PC-3 (cell line): ENCODE data around the gene KIF1C. TPM values are rescaled to one million over a fixed set of nuclear protein-coding genes. Genes with fewer than 3 reads are reported as not detected.
"Not testable (repeated sequence)": the region's sequence is repeated elsewhere in the genome, so short reads cannot be mapped to it uniquely, and the experiment has no call there.

Source experiments
- ATAC-seq: fragments of 200-7000 bp; cut with Tn5 transposase; 2 replicates; pipeline ENCODE4 v1.9.1; 2020; ENCODE audit warnings: mild to moderate bottlenecking, moderate library complexity
- BruUV-seq: library from RNA; stranded (reverse); fragments of 400-500 nt; replicated peaks from 2 replicates; lab custom pipeline; 2021; lab: Mats Ljungman, UMichigan
- CTCF ChIA-PET: fragments of 300-600 bp; sonication (Branson Sonifier 250); formaldehyde crosslinking; loops from one replicate; lab custom pipeline; 2022; ENCODE audit warnings: antibody characterized with exemption; lab: Charles Lee
- POLR2A ChIA-PET: fragments of 300-600 bp; sonication (Branson Sonifier 250); formaldehyde crosslinking; loops from one replicate; lab custom pipeline; 2022; ENCODE audit warnings: antibody characterized with exemption; ENCODE audit not compliant: unreplicated experiment; lab: Charles Lee
- DNase-seq: peaks from one replicate; pipeline ENCODE4 v3.0.0-alpha.2; 2015
- H2AFZ ChIP-seq: fragments of 300-600 bp; sonication (generic); 2 replicates; pipeline ENCODE4 v1.6.0; 2016; ENCODE audit warnings: antibody characterized with exemption, low read length
- H3F3A ChIP-seq: fragments of 300-600 bp; sonication (generic); one replicate; pipeline ENCODE4 v1.6.0; 2017; ENCODE audit warnings: antibody characterized with exemption, low read length, control low read depth, mild to moderate bottlenecking; ENCODE audit not compliant: unreplicated experiment
- H3K27ac ChIP-seq: fragments of 300-600 bp; sonication (generic); 2 replicates; pipeline ENCODE4 v1.5.1; 2016; ENCODE audit warnings: mild to moderate bottlenecking, low read length
- H3K27me3 ChIP-seq: fragments of 300-600 bp; sonication (generic); 2 replicates; pipeline ENCODE4 v1.6.1; 2016; ENCODE audit warnings: low read length, mixed read lengths
- H3K36me3 ChIP-seq: fragments of 300-600 bp; sonication (generic); 2 replicates; pipeline ENCODE4 v1.6.1; 2016; ENCODE audit warnings: low read depth, mixed run types, low read length, mixed read lengths
- H3K4me1 ChIP-seq: fragments of 300-600 bp; sonication (generic); 2 replicates; pipeline ENCODE4 v1.5.1; 2016; ENCODE audit warnings: low read length; ENCODE audit not compliant: insufficient read depth
- H3K4me2 ChIP-seq: fragments of 300-600 bp; sonication (generic); 2 replicates; pipeline ENCODE4 v1.6.0; 2016; ENCODE audit warnings: low read length
- H3K4me3 ChIP-seq: fragments of 300-600 bp; sonication (generic); 2 replicates; pipeline ENCODE4 v1.5.1; 2016; ENCODE audit warnings: mild to moderate bottlenecking, low read length, mixed read lengths
- H3K79me2 ChIP-seq: fragments of 300-600 bp; sonication (generic); 2 replicates; pipeline ENCODE4 v1.6.1; 2017; ENCODE audit warnings: low read length, mixed read lengths
- H3K9ac ChIP-seq: fragments of 300-600 bp; sonication (generic); 2 replicates; pipeline ENCODE4 v1.6.0; 2016; ENCODE audit warnings: mild to moderate bottlenecking, low read length
- H3K9me2 ChIP-seq: fragments of 300-600 bp; sonication (generic); replicated peaks from 2 replicates; pipeline ENCODE4 v1.6.1; 2016; ENCODE audit warnings: mixed run types, low read length, mixed read lengths
- H3K9me3 ChIP-seq: fragments of 300-600 bp; sonication (generic); 2 replicates; pipeline ENCODE4 v1.6.1; 2016; ENCODE audit warnings: low read length, mixed read lengths
- H4K20me1 ChIP-seq: fragments of 300-600 bp; sonication (generic); 2 replicates; pipeline ENCODE4 v1.6.1; 2016; ENCODE audit warnings: low read length, mixed read lengths
- EZH2 ChIP-seq: fragments of 300-600 bp; sonication (generic); IDR thresholded peaks from one replicate; pipeline ENCODE4 v1.6.1; 2017; ENCODE audit warnings: antibody characterized with exemption, mild to moderate bottlenecking, low read length; ENCODE audit not compliant: unreplicated experiment
- EZH2phosphoT487 ChIP-seq: fragments of 300-600 bp; sonication (generic); IDR thresholded peaks from 2 replicates; pipeline ENCODE4 v1.6.1; 2018; ENCODE audit warnings: mild to moderate bottlenecking, antibody characterized with exemption, low read length, borderline replicate concordance
- intact Hi-C: fragments of 100-400 bp; cut with micrococcal nuclease; formaldehyde crosslinking; loops from 2 replicates; pipeline ENCODE4 v1.9.0; 2023
- total RNA-seq: library from RNA; depleted of rRNA; stranded (reverse); fragments of >200 nt; gene quantifications from 2 replicates; pipeline ENCODE4 v1.2.3, GENCODE V29; 2014
- TF ChIP-seq, protein P1 (sequence below): fragments of 300-600 bp; sonication (generic); conservative IDR thresholded peaks from 2 replicates; pipeline ENCODE4 v1.5.1; 2017; ENCODE audit warnings: antibody characterized with exemption, low read depth, mild to moderate bottlenecking, low read length

The KIF1C gene
- total RNA-seq, 1 experiment from 2014 or later: 60.9 TPM

DNA sequence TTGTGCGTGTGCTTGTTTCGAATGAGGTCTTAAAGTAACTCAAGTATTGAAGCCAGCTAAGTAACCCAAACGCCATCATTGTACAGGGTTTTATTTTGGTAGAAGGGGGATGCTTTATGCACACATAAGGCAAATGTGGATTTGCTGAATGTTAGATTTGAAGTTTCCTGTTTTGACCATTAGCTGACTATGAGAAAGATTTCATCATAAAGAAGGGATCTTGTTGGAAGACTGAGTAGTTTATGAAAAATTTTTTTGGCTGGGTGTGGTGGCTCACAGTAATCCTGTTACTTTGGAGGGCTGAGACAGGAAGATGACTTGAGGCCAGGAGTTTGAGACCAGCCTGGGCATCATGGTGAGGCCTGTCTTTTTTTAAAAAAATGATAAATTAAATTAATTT, 70.5 kb downstream of the KIF1C start:
- H3K4me2 ChIP-seq: no peak overlapping the region
- no peaks in the 10 kb centered on the region for H3K27me3 ChIP-seq
- no peak overlapping the region for H3K9ac ChIP-seq
- no peak overlapping the region for H3K27ac ChIP-seq
- DNase-seq (no peak), ATAC-seq (no peak)
- H3F3A ChIP-seq: no peaks in the 10 kb centered on the region
- no peaks in the 10 kb centered on the region for H3K4me1 ChIP-seq
- BruUV-seq: no TSS peak
- H3K9me3 ChIP-seq: no peaks in the 10 kb centered on the region
- H3K36me3 ChIP-seq: no peaks in the 10 kb centered on the region
- no peaks in the 10 kb centered on the region for H3K79me2 ChIP-seq
- intact Hi-C loops: no loop called here
- no peaks in the 10 kb centered on the region for H4K20me1 ChIP-seq
- no peaks in the 10 kb centered on the region for H3K9me2 ChIP-seq
- TF ChIP-seq, protein P1, sequence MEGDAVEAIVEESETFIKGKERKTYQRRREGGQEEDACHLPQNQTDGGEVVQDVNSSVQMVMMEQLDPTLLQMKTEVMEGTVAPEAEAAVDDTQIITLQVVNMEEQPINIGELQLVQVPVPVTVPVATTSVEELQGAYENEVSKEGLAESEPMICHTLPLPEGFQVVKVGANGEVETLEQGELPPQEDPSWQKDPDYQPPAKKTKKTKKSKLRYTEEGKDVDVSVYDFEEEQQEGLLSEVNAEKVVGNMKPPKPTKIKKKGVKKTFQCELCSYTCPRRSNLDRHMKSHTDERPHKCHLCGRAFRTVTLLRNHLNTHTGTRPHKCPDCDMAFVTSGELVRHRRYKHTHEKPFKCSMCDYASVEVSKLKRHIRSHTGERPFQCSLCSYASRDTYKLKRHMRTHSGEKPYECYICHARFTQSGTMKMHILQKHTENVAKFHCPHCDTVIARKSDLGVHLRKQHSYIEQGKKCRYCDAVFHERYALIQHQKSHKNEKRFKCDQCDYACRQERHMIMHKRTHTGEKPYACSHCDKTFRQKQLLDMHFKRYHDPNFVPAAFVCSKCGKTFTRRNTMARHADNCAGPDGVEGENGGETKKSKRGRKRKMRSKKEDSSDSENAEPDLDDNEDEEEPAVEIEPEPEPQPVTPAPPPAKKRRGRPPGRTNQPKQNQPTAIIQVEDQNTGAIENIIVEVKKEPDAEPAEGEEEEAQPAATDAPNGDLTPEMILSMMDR: no peak
- TF ChIP-seq EZH2 (no peak), EZH2phosphoT487 (no peak)
- ChIA-PET POLR2A (no interaction called here), CTCF (no interaction called here)
- H3K4me3 ChIP-seq: no peak overlapping the region
- no peak overlapping the region for H2AFZ ChIP-seq

DNA sequence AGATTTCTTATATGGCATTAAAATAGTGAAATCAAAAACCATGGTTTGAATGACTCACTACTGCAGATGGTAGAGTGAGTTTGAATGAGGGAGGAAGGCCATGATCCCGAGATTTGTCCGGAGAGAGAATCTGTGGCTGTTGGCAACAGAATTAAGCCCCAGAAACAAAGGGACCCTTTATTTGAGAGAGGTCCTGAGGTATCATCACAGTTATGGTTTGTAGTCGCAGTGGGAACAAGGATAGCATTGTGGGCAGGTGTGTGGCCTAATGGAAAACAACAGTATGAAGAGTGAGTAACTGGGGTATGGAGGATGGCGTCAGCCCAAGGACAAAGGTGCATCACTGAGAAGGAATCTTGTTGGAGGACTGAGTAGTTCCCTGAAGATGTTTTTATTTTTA, 72.0 kb downstream of the KIF1C start:
- no peak overlapping the region for H2AFZ ChIP-seq
- intact Hi-C loops: no loop called here
- H3F3A ChIP-seq: no peaks in the 10 kb centered on the region
- H3K79me2 ChIP-seq: no peaks in the 10 kb centered on the region
- H3K4me3 ChIP-seq: no peak overlapping the region
- no peaks in the 10 kb centered on the region for H3K9me2 ChIP-seq
- no TSS peak for BruUV-seq
- no peak overlapping the region for H3K4me2 ChIP-seq
- ATAC-seq (no peak), DNase-seq (peak; percentile 47)
- no peaks in the 10 kb centered on the region for H3K36me3 ChIP-seq
- H4K20me1 ChIP-seq: no peaks in the 10 kb centered on the region
- POLR2A ChIA-PET: no interaction called here
- H3K27me3 ChIP-seq: no peaks in the 10 kb centered on the region
- CTCF ChIA-PET: no interaction called here
- H3K4me1 ChIP-seq: no peaks in the 10 kb centered on the region
- no peaks in the 10 kb centered on the region for H3K9me3 ChIP-seq
- H3K9ac ChIP-seq: no peak overlapping the region
- TF ChIP-seq EZH2phosphoT487 (no peak), EZH2 (no peak)
- TF ChIP-seq, protein P1: no peak
- peak overlapping the region; percentile 25; the same call in 1 of the 2 replicates for H3K27ac ChIP-seq

DNA sequence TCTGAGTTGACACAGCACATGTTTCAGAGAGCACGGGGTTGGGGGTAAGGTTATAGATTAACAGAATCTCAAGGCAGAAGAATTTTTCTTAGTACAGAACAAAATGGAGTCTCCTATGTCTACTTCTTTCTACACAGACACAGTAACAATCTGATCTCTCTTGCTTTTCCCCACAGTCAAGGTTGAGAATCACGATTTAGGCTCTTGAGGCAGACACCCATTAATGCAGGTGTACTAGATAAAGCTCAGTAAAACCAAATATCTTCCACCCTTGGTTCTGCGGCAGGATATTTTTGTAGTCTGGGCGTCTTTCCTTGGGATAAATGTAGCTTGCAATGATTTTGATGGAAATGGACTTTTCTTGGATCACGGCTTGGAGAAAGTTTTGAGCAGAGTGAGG, 77.7 kb downstream of the KIF1C start:
- H4K20me1 ChIP-seq, H3K79me2 ChIP-seq, BruUV-seq, H3K27ac ChIP-seq, H2AFZ ChIP-seq, H3K4me1 ChIP-seq, H3K4me3 ChIP-seq, intact Hi-C loops, H3K4me2 ChIP-seq, DNase-seq, H3K27me3 ChIP-seq, H3K9me3 ChIP-seq, POLR2A ChIA-PET, H3K9ac ChIP-seq, H3F3A ChIP-seq, H3K9me2 ChIP-seq, ATAC-seq, H3K36me3 ChIP-seq: not testable (repeated sequence)
- CTCF ChIA-PET: interaction anchor here (0.5 kb wide), 1 partner anchor 161 kb away, joined by 8 read pairs; no protein-coding TSS in a partner anchor

DNA sequence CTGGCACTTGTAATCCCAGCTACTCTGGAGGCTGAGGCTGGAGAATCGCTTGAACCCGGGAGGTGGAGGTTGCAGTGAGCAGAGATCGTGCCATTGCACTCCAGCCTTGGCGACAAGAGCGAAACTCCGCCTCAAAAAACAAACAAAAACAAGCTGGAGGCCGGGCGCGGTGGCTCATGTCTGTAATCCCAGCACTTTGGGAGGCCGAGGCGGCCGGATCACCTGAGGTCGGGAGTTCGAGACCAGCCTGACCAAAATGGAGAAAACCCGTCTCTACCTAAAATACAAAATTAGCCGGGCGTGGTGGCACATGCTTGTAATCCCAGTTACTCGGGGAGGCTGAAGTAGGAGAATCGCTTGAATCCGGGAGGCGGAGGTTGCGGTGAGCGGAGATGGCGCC, 79.5 kb downstream of the KIF1C start:
- CTCF ChIA-PET, BruUV-seq, H3K4me2 ChIP-seq: not testable (repeated sequence)

More for the DNA sequence above, 79.5 kb downstream of the KIF1C start:
- DNase-seq, H3K79me2 ChIP-seq, H3K9ac ChIP-seq, H3K9me2 ChIP-seq, intact Hi-C loops, H3K4me1 ChIP-seq, H3K4me3 ChIP-seq, H4K20me1 ChIP-seq, H3K27me3 ChIP-seq, H2AFZ ChIP-seq, POLR2A ChIA-PET, H3F3A ChIP-seq, H3K27ac ChIP-seq, ATAC-seq, H3K9me3 ChIP-seq, H3K36me3 ChIP-seq: not testable (repeated sequence)
